DMS79 treated with DMSO at 0.1 percent for 48 hours (cell line): ENCODE measurements around the gene UFSP1.
"Not testable (repeated sequence)": the region's sequence is repeated elsewhere in the genome, so short reads cannot be mapped to it uniquely, and the experiment has no call there.

Experiments used
- DNase-seq: peaks from one replicate; lab custom pipeline; 2025; lab: John Stamatoyannopoulos, UW

Gene UFSP1

DNA sequence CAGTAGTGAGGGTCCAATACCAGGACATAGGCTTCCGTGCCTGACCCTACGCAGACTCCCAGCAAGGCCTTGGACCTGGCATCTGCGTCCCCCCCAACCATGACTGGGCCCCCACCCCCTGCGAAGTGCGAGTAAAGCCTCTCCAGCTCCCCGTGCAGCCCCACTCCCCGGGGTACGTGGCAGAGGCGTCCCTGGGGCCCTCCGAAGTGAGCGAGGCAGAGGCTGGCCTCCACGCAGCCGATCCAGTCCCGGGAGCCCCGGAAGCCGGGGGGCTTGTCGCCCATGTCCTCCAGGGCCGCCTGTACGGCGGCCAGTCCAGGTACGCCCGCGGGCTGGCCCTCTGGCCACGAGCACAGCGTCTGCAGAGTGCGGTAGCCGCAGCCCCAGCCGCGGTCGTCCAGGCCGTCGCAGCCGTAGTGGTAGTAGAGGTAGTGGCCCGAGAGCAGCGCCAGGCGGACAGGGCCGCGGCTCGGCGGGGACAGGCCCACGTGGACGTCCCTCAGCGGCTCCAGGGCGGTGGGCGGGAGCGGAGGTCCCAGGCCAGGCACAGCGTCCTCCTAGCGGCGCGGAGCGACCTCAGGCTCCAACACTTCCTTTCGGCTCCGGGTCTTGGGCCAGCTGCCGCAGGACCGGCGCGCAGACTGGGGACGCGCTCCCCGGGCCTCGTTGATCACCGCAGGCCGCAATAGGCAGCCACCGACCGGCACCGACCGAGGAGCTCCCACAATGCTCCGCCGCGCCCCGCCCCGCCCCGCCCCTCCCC lies at the start of gene UFSP1:
UFSP1 (minus strand) TSS at position 728 of the 763 bp plus-strand sequence; CDS start at position 284, 444 bp downstream.
- peak; percentile 46 for DNase-seq

DNA sequence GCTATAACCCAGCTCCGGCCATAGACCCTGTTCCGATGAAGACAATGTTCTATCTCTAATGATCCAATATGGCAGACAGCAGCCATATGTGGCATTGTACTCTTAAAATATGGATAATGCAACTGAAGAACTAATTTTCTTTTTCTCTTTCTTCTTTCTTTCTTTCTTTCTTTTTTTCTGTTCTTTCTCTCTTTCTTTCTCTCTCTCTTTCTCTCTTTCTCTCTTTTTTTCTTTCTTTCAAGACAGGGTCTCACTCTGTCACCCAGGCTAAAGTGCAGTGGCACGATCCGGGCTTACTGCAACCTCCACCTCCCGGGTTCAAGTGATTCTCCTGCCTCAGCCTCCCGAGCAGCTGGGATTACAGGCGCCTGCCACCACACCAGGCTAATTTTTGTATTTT lies 46.7 kb upstream of the UFSP1 start:
- not testable (repeated sequence) for DNase-seq

DNA sequence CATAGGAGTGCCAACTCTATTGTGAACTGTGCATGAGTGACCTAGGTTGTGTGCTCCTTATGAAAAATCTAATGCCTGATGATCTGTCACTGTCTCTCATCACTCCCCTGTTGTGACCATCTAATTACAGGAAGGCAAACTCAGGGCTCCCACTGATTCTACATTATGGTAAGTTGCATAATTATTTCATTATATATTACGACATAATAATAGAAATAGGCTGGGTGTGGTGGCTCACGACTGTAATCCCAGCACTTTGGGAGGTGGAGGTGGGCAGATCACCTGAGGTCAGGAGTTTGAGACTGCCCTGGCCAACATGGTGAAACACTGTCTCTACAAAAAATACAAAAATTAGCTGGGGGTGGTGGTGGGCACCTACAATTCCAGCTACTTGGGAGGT lies 45.9 kb upstream of the UFSP1 start:
- DNase-seq, result not testable (repeated sequence)

DNA sequence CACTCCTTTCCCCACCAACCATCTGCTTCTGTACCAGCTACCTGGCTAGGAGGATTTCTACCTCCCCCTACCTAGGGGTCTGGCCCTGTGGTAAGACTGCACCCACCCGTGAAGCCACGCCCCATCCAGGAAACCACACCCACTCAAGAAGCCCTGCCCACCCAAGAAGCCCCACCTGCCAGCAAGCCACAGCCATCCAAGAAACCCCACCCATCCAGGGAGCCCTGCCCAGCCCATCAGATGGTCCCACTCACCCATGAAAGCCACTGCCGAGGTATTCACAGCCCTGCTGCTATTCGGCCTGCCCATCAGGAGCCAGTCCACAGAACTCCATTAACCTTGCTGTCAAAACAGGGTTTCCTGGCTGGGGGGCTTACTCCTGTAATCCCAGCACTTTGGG lies 44.2 kb upstream of the UFSP1 start:
- DNase-seq, result no peak

DNA sequence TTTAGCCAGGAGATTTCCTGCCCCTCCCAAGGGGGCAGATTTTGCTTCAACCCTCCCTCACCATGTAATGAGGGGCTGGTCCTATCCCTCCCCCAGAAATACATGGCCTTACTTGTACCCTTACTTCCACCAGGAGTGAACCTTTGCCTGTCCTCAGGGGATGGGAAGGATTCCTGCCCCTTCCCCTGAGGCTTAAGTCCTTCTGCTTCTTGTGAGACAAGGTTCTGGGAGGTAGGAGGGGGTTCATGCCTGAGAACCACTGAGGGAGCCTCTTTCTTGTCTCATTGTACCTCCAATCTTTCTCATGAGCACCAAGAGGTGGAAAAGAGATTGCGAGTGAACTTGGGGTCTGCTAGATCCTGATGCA lies 40.3 kb upstream of the UFSP1 start:
- DNase-seq, result no peak

DNA sequence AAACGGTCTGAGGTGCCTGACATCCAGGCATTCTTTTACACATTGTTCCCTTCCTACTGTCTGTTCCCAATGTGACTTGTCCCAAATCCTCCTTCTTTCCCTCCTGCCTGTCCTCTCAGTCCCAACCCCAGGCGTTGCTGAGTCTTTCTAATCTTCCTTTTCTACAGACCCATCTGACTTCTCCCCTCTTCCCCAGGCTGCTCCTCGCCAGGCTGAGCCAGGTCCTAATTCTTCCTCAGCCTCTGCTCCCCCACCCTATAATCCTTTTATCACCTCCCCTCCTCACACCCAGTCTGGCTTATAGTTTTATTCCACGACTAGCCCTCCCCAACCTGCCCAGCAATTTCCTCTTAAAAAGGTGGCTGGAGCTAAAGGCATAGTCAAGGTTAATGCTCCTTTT lies 34.1 kb upstream of the UFSP1 start:
- not testable (repeated sequence) for DNase-seq

DNA sequence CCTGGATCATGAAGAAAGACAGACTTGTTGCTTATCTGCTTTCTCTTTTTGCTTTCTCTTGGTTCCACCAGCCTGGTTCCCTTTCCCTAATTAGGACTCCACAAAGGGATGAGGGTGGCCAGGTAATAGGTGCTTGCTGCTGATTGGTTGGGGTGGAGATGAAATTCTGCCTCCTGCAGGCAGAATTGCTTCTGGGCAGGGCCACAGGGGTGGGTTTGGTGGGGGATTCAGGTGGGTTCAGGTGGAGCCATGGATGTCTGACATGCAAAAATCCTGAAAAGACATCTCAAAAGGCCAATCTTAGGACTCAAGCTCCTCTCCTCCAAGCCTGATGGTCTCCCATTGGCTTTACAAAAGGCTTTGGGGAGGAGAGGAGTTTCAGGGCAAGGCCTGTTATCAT lies 31.5 kb upstream of the UFSP1 start:
- DNase-seq, result no peak

DNA sequence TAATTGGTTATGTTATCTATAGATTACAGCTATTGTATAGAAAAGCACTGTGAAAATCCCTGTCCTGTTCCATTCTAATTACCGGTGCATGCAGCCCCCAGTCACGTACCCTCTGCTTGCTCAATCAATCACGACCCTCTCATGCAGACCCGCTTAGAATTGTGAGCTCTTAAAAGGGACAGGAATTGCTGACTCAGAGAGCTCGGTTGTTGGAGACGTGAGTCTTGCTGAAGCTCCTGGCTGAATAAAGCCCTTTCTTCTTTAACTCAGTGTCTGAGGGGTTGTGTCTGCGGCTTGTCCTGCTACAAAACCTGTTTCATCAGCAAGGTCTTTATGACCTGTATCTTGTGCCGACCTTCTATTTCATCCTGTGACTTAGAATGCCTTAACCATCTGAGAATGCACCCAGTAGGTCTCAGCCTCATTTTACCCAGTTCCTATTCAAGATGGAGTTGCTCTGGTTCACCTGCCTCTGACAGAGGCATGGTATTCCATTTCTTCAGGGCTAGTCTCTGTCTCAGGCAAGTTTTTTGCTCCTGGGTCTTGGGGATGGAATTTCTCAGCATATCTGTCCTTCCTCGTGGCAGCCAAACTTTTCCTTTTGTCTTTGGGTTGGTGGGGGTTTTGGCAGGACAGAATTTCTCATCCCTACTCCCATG lies 30.4 kb upstream of the UFSP1 start:
- DNase-seq, result not testable (repeated sequence)

DNA sequence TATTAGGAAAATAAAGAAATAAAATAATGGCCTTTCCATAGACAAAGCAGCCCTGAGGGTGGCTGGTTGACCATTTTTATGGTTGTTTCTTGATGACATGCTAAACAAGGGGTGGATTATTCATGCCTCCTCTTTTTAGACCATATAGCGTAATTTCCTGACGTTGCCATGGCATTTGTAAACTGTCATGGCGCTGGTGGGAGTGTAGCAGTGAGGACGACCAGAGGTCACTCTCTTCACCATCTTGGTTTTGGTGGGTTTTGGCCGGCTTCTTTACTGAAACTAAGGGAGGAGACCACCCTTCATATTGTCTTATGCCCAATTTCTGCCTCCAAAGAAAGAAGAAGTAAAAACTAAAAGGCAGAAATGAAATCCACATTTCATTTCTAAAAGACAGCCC lies 29.8 kb upstream of the UFSP1 start:
- not testable (repeated sequence) for DNase-seq

DNA sequence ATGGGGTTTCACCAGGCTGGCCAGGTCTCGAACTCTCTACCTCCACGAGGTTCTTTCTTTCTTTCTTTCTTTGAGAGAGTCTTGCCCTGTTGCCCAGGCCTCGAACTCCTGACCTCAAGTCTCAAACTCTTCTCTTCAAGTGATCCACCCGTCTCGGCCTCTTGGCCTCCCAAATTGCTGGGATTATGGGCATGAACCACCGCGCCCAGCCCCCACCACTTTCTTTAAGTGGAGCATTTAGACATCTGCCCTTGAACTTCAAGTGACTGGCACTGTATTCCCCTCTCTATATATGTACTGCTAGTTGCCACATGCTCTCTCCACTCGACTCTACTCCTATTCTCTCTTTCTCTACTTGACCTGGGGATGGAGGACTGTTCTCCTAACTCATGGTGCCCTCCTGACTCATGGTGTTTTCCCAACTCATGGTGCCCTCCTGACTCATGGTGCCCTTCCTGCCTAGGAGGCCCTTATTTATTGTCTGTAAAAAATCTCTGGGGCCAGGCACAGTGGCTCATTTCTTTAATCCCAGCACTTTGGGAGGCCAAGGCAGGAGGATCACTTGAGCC lies 25.4 kb upstream of the UFSP1 start:
- DNase-seq, result no peak

DNA sequence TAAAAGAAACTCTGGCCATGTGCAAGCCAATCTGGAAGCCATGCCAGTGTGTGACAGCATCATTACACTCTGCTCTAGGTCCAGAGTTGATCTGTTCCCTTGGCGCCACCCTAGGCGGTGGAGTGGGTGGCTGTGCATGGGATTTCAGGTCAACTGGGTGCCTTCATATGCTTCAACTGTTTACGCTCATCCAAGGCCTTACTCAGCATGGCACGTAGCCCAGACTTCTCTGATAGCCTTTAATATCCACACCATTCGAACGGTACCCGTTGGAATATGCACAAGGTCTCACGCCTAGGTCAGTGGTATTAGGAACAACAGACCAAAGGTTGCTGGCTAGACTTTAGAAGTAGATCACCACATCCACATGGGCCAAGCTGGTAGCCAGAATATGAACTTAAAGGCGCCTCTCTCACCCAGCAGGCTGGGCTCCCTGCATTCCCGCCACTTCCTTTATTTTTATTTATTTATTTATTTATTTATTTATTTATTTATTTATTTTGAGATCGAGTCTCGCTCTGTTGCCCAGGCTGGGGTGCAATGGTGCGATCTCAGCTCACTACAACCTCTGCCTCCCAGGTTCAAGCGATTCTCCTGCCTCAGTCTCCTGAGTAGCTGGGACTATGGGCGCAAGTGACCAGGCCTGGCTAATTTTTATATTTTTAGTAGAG lies 24.8 kb upstream of the UFSP1 start:
- no peak for DNase-seq

DNA sequence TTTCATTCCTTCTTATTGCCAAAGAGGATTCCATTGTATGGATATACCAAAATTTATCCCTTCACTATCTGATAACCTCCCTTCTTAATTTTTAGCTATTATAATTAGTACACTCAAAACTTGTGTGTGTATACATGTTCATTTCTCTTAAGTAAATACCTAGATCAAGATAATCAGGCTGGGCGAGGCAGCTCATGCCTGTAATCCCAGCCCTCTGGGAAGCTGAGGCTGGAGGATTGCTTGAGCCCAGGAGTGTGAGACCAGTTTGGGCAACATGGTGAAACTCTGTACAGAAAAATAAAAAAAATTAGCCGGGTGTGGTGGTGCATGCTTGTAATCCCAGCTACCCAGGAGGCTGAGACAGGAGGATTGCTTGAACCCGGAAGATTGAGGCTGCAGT lies 22.0 kb upstream of the UFSP1 start:
- DNase-seq, result no peak

DNA sequence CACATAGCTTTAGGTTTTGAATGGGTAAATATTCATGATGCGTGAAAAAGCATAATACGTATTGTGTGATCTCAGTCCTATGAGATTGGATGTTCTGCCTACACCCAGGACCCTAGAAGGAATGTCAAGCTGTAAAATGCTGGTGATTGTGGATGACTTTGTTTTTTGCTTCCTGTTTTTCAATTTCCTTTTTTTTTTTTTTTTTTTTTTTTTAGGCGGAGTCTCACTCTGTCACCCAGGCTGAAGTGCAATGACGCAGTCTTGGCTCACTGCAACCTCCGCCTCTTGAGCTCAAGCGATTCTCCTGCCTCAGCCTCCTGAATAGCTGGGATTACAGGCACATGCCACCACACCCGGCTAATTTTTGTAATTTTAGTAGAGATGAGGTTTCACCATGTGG lies 20.9 kb upstream of the UFSP1 start:
- DNase-seq, result not testable (repeated sequence)

DNA sequence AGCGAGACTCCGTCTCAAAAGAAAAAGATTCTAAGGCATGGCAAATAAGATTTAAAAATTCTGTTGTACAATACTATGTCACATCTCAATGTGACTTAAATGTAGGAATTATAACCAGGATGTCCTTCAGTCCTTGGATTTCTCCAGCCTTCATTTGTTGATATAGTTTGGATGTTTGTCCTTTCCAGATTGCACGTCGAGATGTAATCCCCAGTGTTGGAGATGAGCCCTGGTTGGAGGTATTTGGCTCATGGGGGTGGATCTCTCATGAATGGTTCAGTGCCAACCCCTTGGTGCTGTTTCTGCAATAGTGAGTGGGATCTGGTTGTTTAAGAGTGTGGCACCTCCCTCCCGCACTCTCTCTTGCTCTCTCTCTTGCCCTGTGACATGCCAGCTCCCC lies 19.0 kb upstream of the UFSP1 start:
- DNase-seq, result no peak

DNA sequence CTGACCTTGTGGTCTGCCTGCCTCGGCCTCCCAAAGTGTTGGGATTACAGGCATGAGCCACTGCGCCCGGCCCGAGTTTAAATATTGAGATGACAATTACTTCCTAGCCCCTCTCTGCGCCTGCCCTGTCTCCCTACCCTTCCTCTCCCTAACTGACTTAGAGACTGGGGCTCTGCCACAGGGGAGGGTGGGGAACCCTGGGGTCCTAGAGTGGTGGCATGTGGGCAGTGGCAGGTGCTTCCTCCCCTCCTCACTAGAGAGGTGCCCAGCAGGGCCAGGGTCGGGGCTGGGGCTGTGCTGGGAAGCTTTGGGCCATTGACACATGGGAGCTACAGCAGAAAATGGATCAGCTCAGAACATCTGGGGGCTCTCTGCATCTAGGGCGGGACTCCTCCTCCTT lies 13.1 kb upstream of the UFSP1 start:
- no peak for DNase-seq

DNA sequence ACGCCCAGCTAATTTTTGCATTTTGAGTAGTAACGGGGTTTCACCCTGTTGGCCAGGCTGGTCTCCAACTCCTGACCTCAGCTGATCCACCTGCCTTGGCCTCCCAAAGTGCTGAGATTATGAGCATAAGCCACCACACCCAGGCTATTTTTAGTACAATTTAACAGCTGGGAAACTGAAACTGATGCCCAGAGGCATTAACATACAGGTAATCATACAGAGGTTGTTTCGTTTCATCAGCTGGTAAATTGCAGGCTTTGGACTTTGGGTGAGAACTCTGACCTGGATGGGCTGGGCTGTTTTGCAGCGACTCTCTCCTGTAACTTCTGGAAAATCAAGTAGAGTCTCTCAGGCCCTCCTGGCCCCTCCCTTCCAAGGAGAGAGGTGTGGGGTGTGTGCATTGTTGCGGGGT lies 12.4 kb upstream of the UFSP1 start:
- no peak for DNase-seq

DNA sequence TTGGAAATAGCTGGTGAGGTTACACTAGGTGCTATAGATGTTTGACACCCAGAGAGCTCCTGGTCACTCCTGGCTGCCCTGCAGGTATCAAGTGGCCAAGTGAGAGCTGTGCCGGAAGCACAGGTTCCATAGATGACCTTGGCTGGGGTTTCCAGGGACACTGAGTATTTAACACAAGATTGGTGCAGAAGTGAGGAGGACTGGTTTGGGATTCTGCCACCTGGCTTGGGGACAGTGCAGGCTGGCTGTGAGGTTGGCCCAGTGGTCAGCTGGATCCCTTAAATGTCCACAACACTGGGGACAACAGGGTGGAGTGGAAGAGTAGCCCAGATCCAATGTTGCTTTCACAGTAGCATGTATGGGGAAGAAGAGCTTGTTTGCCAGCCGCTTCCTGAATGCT lies 11.5 kb upstream of the UFSP1 start:
- DNase-seq, result no peak

DNA sequence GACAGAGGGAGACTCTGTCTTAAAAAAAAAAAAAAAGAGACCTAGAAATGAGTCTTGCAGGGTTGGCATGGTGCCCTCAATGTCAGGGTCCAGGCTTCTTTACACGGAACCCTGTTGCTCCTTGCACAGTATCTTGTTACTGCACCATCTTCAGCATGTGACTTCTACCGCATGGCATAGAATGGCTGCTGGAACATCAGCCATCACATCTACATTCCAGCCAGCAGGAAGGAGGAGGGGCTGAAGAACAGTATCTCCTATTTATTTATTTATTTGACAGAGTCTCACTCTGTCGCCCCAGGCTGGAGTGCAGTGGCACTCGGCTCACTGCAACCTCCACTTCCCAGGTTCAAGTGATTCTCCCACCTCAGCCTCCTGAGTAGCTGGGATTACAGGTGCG lies 9.9 kb upstream of the UFSP1 start:
- DNase-seq, result no peak

DNA sequence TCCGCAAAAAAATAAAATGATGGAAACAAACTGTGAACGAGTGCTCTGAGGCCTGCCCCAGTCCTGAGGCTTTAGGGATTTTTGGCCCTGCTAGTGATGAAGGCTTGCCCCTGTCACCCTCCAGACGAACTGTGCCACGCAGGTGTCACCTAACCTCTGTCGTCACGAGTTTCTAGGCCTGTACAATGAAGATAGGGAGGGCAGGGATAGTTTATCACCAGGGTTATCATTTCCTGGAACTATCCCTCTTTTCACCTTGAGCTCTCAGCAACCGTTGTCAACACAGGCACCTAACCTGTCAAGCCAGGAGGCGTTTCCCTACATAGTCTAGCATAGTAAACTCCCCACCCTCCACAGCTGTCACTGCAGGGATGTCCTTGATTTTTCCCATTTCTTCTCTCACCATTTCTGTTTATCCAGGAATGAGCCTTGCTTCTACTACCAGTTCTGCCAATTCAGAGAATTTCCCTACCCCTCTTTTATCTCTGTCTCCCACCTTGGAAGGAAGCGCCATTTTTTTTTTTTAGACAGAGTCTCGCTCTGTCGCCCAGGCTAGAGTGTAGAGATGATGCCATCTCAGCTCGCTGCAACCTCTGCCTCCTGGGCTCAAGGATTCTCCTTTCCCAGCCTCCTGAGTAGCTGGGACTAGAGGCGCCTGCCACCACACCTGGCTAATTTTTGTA lies 8.4 kb upstream of the UFSP1 start:
- DNase-seq, result no peak

DNA sequence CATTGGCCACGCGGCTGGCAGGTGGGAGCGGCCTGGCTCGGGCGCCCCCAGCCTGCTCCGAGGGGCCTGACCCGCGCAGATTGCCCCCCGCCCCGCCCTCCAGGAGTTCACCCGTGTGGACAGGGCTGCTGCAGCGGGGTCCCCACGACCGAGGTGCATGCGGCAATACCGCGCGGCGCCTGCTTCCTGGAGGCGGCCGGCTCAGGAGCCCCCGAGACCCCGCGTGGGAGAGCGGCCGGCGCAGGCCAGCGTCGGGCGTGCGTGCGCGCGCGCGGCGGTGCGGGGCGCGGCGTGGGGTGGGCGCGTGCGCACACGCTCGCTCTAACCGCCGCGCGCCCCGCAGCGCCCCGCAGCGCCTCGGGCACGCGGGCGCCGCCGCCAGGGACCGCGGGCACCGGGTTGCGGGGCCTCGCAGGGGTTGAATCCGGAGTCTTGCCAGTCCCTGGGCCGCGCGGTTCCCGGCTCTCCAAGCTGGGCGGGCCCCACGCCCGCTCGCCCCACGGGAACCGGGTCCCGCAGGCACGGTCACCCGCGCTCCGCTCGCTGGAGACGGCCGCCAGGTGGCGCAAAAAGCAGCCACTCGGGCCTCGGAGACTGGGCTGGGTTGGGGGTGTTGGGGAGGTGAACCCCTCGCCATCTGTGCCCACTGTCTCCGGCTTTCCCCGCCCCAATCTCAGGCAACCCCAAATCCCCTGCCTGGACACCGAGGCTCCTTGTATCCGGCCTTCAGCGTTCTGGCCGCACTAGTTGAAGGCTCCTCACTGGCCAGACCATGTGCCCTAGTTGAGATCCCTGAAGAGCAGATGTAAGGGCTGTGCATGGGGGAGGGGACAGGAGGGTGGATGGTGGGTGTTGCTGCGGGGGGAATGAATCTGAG lies 7.5 kb upstream of the UFSP1 start:
- DNase-seq, result no peak
